Measurements from ENCODE around the gene ENTHD1. TPM values are rescaled to one million over a fixed set of nuclear protein-coding genes. Genes with fewer than 3 reads are reported as not detected.

ENTHD1 gene
- total RNA-seq, 2 donors from 2014 or later, result not detected

DNA sequence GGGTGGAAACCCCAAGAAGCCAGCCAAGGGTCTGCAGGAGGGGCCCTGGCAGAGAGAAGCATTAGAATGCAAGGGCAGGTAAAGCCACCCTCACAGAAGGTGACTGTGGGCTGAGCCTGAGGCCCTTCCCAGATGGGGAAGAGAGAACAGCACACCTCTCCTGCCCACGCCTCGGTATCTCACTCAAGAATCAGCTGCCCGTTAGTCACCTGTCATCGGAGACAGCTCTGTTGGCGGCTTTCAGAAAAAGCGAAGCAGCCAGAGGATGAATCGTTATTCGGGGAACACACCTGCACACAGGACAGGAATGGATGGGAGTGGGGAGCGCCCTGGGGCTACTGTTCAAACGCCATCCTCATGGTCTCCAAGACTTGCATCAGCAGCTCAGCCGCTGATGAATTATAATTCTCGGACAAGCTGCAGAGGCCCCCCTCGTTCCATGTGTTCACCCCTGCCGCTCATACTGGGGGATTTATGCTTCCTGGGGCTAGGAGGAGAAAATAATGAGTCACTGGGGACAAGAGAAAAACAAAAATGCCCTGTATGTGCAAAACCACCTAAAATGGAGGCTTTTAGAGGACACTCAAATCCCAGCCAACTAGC lies 45.0 kb upstream of the ENTHD1 start:
- Mint-ChIP-seq H3K27ac (no peak overlapping the region), H3K4me1 (peaks cover 60% of the 10 kb centered on the region), H3K27me3 (ENCODE audit: insufficient read depth) (no peaks in the 10 kb centered on the region), H3K36me3 (ENCODE audit: low read depth) (no peaks in the 10 kb centered on the region), H3K4me3 (no peak overlapping the region), H3K9me3 (no peaks in the 10 kb centered on the region)
- Histone ChIP-seq H3K36me3 (ENCODE audit: control insufficient read depth, insufficient read depth, low read length) (no peaks in the 10 kb centered on the region), H3K27ac (ENCODE audit: low read depth, low read length) (no peak overlapping the region), H3K4me1 (ENCODE audit: control insufficient read depth, insufficient read depth, low read length) (peaks cover 6% of the 10 kb centered on the region), H3K9ac (ENCODE audit: extremely low read depth, low read length, poor library complexity, severe bottlenecking) (no peak overlapping the region), H3K9me3 (ENCODE audit: control insufficient read depth, low read length) (no peaks in the 10 kb centered on the region), H3K4me3 (ENCODE audit: low read length) (no peak overlapping the region), H3K27me3 (ENCODE audit: control insufficient read depth, insufficient read depth, low read length, poor library complexity, severe bottlenecking) (no peaks in the 10 kb centered on the region)
- DNase-seq, result no peak
- WGBS, 2 experiments (ENCODE audit: insufficient coverage in 1 of 2, insufficient read length in 1 of 2), result 94 to 99% methylated on average over 12 to 14 of the region's 14 CpGs
- TF ChIP-seq, protein P1, sequence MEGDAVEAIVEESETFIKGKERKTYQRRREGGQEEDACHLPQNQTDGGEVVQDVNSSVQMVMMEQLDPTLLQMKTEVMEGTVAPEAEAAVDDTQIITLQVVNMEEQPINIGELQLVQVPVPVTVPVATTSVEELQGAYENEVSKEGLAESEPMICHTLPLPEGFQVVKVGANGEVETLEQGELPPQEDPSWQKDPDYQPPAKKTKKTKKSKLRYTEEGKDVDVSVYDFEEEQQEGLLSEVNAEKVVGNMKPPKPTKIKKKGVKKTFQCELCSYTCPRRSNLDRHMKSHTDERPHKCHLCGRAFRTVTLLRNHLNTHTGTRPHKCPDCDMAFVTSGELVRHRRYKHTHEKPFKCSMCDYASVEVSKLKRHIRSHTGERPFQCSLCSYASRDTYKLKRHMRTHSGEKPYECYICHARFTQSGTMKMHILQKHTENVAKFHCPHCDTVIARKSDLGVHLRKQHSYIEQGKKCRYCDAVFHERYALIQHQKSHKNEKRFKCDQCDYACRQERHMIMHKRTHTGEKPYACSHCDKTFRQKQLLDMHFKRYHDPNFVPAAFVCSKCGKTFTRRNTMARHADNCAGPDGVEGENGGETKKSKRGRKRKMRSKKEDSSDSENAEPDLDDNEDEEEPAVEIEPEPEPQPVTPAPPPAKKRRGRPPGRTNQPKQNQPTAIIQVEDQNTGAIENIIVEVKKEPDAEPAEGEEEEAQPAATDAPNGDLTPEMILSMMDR (conservative IDR thresholded peaks at IDR 0.05), result no peak

DNA sequence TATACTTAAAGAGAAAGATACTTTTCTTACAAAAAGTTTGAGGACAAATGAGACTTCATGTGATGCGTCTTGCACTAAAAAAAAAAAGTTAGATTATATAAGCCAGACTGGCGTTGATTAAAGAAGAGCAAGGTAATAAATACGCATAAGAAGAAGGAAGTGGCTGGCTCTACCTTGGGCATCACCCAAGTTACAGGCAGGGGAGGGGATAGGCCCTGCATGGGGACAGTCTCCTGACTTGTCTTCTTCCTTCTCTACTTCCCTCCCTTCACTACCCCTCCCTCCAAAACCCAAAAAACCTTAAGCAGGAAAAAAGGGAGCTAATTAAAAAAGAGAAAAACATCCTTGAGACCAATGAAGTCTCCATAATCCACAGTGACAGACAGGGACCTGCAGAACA lies 44.3 kb upstream of the ENTHD1 start:
- H3K9me3 ChIP-seq (ENCODE audit: control insufficient read depth, low read length), result no peaks in the 10 kb centered on the region
- no peak for DNase-seq
- no peaks in the 10 kb centered on the region for H3K9me3 Mint-ChIP-seq
- WGBS, 2 experiments (ENCODE audit: insufficient coverage in 1 of 2, insufficient read length in 1 of 2), result 84 to 93% methylated on average over 2 to 3 of the region's 3 CpGs
- TF ChIP-seq, protein P1 (conservative IDR thresholded peaks at IDR 0.05), result no peak
- H3K27me3 Mint-ChIP-seq (ENCODE audit: insufficient read depth), result no peaks in the 10 kb centered on the region
- H3K4me1 Mint-ChIP-seq, result peaks cover 61% of the 10 kb centered on the region
- H3K36me3 Mint-ChIP-seq (ENCODE audit: low read depth), result no peaks in the 10 kb centered on the region
- H3K9ac ChIP-seq (ENCODE audit: extremely low read depth, low read length, poor library complexity, severe bottlenecking), result no peak overlapping the region
- H3K36me3 ChIP-seq (ENCODE audit: control insufficient read depth, insufficient read depth, low read length), result no peaks in the 10 kb centered on the region
- peaks cover 11% of the 10 kb centered on the region for H3K4me1 ChIP-seq (ENCODE audit: control insufficient read depth, insufficient read depth, low read length)
- no peak overlapping the region for H3K4me3 ChIP-seq (ENCODE audit: low read length)
- H3K27ac Mint-ChIP-seq, result no peak overlapping the region
- H3K27me3 ChIP-seq (ENCODE audit: control insufficient read depth, insufficient read depth, low read length, poor library complexity, severe bottlenecking), result no peaks in the 10 kb centered on the region
- no peak overlapping the region for H3K27ac ChIP-seq (ENCODE audit: low read depth, low read length)
- H3K4me3 Mint-ChIP-seq, result no peak overlapping the region

DNA sequence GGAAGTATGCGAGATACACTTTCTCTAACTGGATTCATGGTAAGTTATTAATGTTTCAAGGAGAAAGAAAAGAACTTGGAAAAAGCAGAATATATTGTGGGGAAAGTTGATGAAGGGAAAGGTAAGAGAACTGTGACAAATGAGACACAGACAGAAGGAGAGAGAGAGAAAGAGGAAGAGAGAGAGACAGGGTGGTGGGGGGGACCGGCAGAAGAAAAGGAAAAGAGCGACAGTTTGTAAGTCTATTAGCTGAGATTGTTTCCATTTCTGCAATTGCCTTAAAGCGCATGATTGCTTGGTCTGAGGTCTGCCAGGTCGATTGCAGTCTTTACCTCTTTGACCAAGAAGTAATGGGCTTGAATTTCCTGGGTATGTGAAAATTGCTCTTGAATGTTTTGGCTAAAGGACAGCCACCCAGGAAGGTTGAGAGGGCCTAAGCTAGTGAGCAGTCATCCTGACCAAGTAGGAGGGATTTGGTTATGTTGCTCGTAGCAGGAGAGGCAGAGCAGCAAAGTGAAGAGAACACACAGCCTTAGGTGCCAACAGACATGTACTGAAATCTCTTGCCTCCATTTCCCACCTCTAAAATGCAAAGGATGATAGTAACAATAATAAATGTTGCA lies 43.1 kb upstream of the ENTHD1 start:
- H3K36me3 ChIP-seq (ENCODE audit: control insufficient read depth, insufficient read depth, low read length), result no peaks in the 10 kb centered on the region
- H3K9me3 Mint-ChIP-seq, result no peaks in the 10 kb centered on the region
- no peaks in the 10 kb centered on the region for H3K36me3 Mint-ChIP-seq (ENCODE audit: low read depth)
- DNase-seq, result no peak
- TF ChIP-seq, protein P1 (conservative IDR thresholded peaks at IDR 0.05), result no peak
- 79 to 83% methylated on average over 3 to 6 of the region's 6 CpGs for WGBS, 2 experiments (ENCODE audit: insufficient coverage in 1 of 2, insufficient read length in 1 of 2)
- no peaks in the 10 kb centered on the region for H3K27me3 Mint-ChIP-seq (ENCODE audit: insufficient read depth)
- no peak overlapping the region for H3K27ac Mint-ChIP-seq
- H3K4me3 ChIP-seq (ENCODE audit: low read length), result no peak overlapping the region
- no peak overlapping the region for H3K9ac ChIP-seq (ENCODE audit: extremely low read depth, low read length, poor library complexity, severe bottlenecking)
- H3K4me3 Mint-ChIP-seq, result no peak overlapping the region
- no peaks in the 10 kb centered on the region for H3K27me3 ChIP-seq (ENCODE audit: control insufficient read depth, insufficient read depth, low read length, poor library complexity, severe bottlenecking)
- peaks cover 53% of the 10 kb centered on the region for H3K4me1 Mint-ChIP-seq
- no peaks in the 10 kb centered on the region for H3K9me3 ChIP-seq (ENCODE audit: control insufficient read depth, low read length)
- H3K4me1 ChIP-seq (ENCODE audit: control insufficient read depth, insufficient read depth, low read length), result peaks cover 8% of the 10 kb centered on the region
- no peak overlapping the region for H3K27ac ChIP-seq (ENCODE audit: low read depth, low read length)
